ENCODE measurements around the gene RBM47. TPM values are rescaled to one million over a fixed set of nuclear protein-coding genes. Genes with fewer than 3 reads are reported as not detected.

RBM47 gene
- total and polyA plus RNA-seq, 8 donors: 12.3 to 59.6 (median 32.4) TPM

GRCh38 chr4:40514497-40514951 is 115.1 kb downstream of the RBM47 start:
- H3K4me3 ChIP-seq: peak overlapping the region; percentile 14 to 46 (median 37)
- H3K4me1 ChIP-seq: peaks cover 0 to 39% (median 30%) of the 10 kb centered on the region in 3 donors
- ATAC-seq (peak; percentile 73 to 84 (median 77)), FAIRE-seq (no peak), DNase-seq (peak in 3 of 6 donors; percentile 64 to 71 (median 68))
- peak overlapping the region; percentile 45 to 91 (median 70) for H3K27ac ChIP-seq
- intact Hi-C loops (cut with DNase I): no loop called here
- H3K9me3 ChIP-seq: no peaks in the 10 kb centered on the region
- no peaks in the 10 kb centered on the region for H3K27me3 ChIP-seq
- no peaks in the 10 kb centered on the region for H3K36me3 ChIP-seq
- TF ChIP-seq CTCF (IDR thresholded peaks at IDR 0.05): no peak
- 9 to 15% methylated on average over 11 of the region's 11 CpGs for WGBS, 2 donors

- FAIRE-seq (no peak), ATAC-seq (peak; percentile 34 to 55 (median 43)), DNase-seq (peak in 5 of 6 donors; percentile 69 to 80 (median 72))
- intact Hi-C loops (cut with DNase I): no loop called here
- Histone ChIP-seq H3K4me3 (peak overlapping the region in 2 of 4 donors; percentile 44 to 46), H3K4me1 (peaks cover 0 to 40% (median 40%) of the 10 kb centered on the region in 3 donors), H3K27me3 (no peaks in the 10 kb centered on the region), H3K27ac (peak overlapping the region; percentile 14 to 91 (median 63)), H3K9me3 (no peaks in the 10 kb centered on the region), H3K36me3 (no peaks in the 10 kb centered on the region)
- WGBS, 2 donors: 13 to 17% methylated on average over 9 of the region's 9 CpGs
- no peak for TF ChIP-seq CTCF (IDR thresholded peaks at IDR 0.05)
Measured at GRCh38 chr4:40511036-40511614, 118.5 kb downstream of the RBM47 start.

- no peaks in the 10 kb centered on the region for H3K9me3 ChIP-seq
- no peak overlapping the region for H3K4me3 ChIP-seq
- no peak for FAIRE-seq
- no peaks in the 10 kb centered on the region for H3K36me3 ChIP-seq
- peaks cover 8 to 36% (median 31%) of the 10 kb centered on the region in 3 donors for H3K4me1 ChIP-seq
- H3K27ac ChIP-seq: peak overlapping the region in 2 of 4 donors; percentile 25 to 46
- ATAC-seq: peak in 3 of 4 donors; percentile 23 to 53 (median 28)
- TF ChIP-seq CTCF (IDR thresholded peaks at IDR 0.05): no peak
- H3K27me3 ChIP-seq: no peaks in the 10 kb centered on the region
- peak in 3 of 6 donors; percentile 41 to 54 (median 42) for DNase-seq
- intact Hi-C loops (cut with DNase I): no loop called here
- WGBS, 2 donors: 56 to 68% methylated on average over 11 of the region's 11 CpGs
Measured at GRCh38 chr4:40507977-40508376, 121.7 kb downstream of the RBM47 start.

GRCh38 chr4:40506492-40506891 is 123.2 kb downstream of the RBM47 start:
- no peaks in the 10 kb centered on the region for H3K36me3 ChIP-seq
- DNase-seq (peak in 2 of 6 donors; percentile 31 to 45), FAIRE-seq (no peak), ATAC-seq (peak; percentile 36 to 64 (median 50))
- H3K27me3 ChIP-seq: no peaks in the 10 kb centered on the region
- TF ChIP-seq CTCF (IDR thresholded peaks at IDR 0.05): no peak
- intact Hi-C loops (cut with DNase I): no loop called here
- no peak overlapping the region for H3K4me3 ChIP-seq
- H3K4me1 ChIP-seq: peaks cover 8 to 39% (median 31%) of the 10 kb centered on the region in 3 donors
- H3K27ac ChIP-seq: peak overlapping the region; percentile 53 to 84 (median 60)
- no peaks in the 10 kb centered on the region for H3K9me3 ChIP-seq
- WGBS, 2 donors: 70 to 75% methylated on average over 3 of the region's 3 CpGs

GRCh38 chr4:40506066-40506465 is 123.6 kb downstream of the RBM47 start:
- ATAC-seq: peak; percentile 74 to 86 (median 82)
- Histone ChIP-seq H3K4me3 (no peak overlapping the region), H3K27me3 (no peaks in the 10 kb centered on the region), H3K36me3 (no peaks in the 10 kb centered on the region), H3K27ac (peak overlapping the region; percentile 53 to 84 (median 60)), H3K9me3 (no peaks in the 10 kb centered on the region), H3K4me1 (peaks cover 11 to 39% (median 31%) of the 10 kb centered on the region in 3 donors)
- DNase-seq: peak in 2 of 6 donors; percentile 44 to 46
- no peak for TF ChIP-seq CTCF (IDR thresholded peaks at IDR 0.05)
- intact Hi-C loops (cut with DNase I): no loop called here
- WGBS, 2 donors: 7 to 9% methylated on average over 3 of the region's 3 CpGs
- no peak for FAIRE-seq

Data from pancreas (tissue), 10 donors.